ENCODE results near the gene NPR3. TPM values are rescaled to one million over a fixed set of nuclear protein-coding genes. Genes with fewer than 3 reads are reported as not detected.

The NPR3 gene
- total and polyA plus RNA-seq, 8 donors: 16.5 to 48.2 (median 37.0) TPM

- TF ChIP-seq CTCF (IDR thresholded peaks at IDR 0.05): no peak
- Histone ChIP-seq H3K27me3 (no peaks in the 10 kb centered on the region), H3K27ac (no peak overlapping the region), H3K4me3 (no peak overlapping the region), H3K9me3 (no peaks in the 10 kb centered on the region), H3K4me1 (peaks cover 0 to 3% of the 10 kb centered on the region in 2 donors), H3K36me3 (no peaks in the 10 kb centered on the region)
- intact Hi-C loops (cut with DNase I): no loop called here
- ATAC-seq (no peak), DNase-seq (no peak)
Observed at GRCh38 chr5:32833663-32834062, 122.5 kb downstream of the NPR3 start.

DNA sequence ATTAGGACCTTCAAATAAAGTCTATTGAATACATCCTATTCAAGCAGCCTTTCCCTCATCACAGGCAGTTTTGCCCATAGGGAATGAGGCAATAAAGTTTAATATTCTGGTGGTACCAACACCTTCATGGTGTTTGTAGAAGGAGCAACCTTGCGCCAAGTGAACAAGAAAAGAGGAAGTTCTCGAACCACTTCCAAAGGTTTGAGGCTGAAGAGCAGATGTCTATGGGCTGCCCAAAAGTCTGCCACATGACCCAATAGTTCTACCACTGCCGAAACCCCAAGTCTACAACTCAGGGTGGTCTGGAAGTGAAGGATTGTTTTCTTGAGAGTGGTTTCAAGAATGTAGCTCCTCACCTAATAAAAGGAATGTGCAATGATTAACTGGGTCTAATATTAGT lies 123.1 kb downstream of the NPR3 start:
- Histone ChIP-seq H3K36me3 (no peaks in the 10 kb centered on the region), H3K4me3 (no peak overlapping the region), H3K4me1 (peaks cover 0 to 3% of the 10 kb centered on the region in 2 donors), H3K9me3 (no peaks in the 10 kb centered on the region), H3K27ac (no peak overlapping the region), H3K27me3 (no peaks in the 10 kb centered on the region)
- intact Hi-C loops (cut with DNase I): no loop called here
- no peak for TF ChIP-seq CTCF (IDR thresholded peaks at IDR 0.05)
- DNase-seq (no peak), ATAC-seq (no peak)

GRCh38 chr5:32836176-32836575 lies 125.1 kb downstream of the NPR3 start:
- intact Hi-C loops (cut with DNase I): no loop called here
- no peak for ATAC-seq
- H3K27me3 ChIP-seq: no peaks in the 10 kb centered on the region
- no peak overlapping the region for H3K27ac ChIP-seq
- no peaks in the 10 kb centered on the region for H3K36me3 ChIP-seq
- no peak for DNase-seq
- TF ChIP-seq CTCF (IDR thresholded peaks at IDR 0.05): no peak
- peaks cover 0 to 3% of the 10 kb centered on the region in 2 donors for H3K4me1 ChIP-seq
- H3K9me3 ChIP-seq: no peaks in the 10 kb centered on the region
- no peak overlapping the region for H3K4me3 ChIP-seq

- intact Hi-C loops (cut with DNase I): no loop called here
- no peaks in the 10 kb centered on the region for H3K27me3 ChIP-seq
- TF ChIP-seq CTCF (IDR thresholded peaks at IDR 0.05): no peak
- no peak overlapping the region for H3K4me3 ChIP-seq
- no peak for DNase-seq
- no peaks in the 10 kb centered on the region for H3K9me3 ChIP-seq
- no peaks in the 10 kb centered on the region for H3K36me3 ChIP-seq
- peaks cover 0 to 3% of the 10 kb centered on the region in 2 donors for H3K4me1 ChIP-seq
- H3K27ac ChIP-seq: no peak overlapping the region
- ATAC-seq: no peak
Observed at GRCh38 chr5:32837211-32837610, 126.1 kb downstream of the NPR3 start.

- DNase-seq (no peak), ATAC-seq (no peak)
- no peak overlapping the region for H3K27ac ChIP-seq
- peaks cover 0 to 3% of the 10 kb centered on the region in 2 donors for H3K4me1 ChIP-seq
- TF ChIP-seq CTCF (IDR thresholded peaks at IDR 0.05): no peak
- intact Hi-C loops (cut with DNase I): no loop called here
- H3K4me3 ChIP-seq: no peak overlapping the region
- no peaks in the 10 kb centered on the region for H3K36me3 ChIP-seq
- H3K9me3 ChIP-seq: no peaks in the 10 kb centered on the region
- no peaks in the 10 kb centered on the region for H3K27me3 ChIP-seq
Observed at GRCh38 chr5:32839106-32839505, 128.0 kb downstream of the NPR3 start.

Data from left lung (tissue), 10 donors.